Stimulated activated naive CD4-positive, alpha-beta T cell (primary cell): ENCODE results near the gene ADCY10.
"Not testable (repeated sequence)": the region's sequence is repeated elsewhere in the genome, so short reads cannot be mapped to it uniquely, and the experiment has no call there.

Experiments
- DNase-seq, 6 experiments: peaks; one replicate each; lab custom pipeline; 2025; lab: John Stamatoyannopoulos, UW

The ADCY10 gene

DNA sequence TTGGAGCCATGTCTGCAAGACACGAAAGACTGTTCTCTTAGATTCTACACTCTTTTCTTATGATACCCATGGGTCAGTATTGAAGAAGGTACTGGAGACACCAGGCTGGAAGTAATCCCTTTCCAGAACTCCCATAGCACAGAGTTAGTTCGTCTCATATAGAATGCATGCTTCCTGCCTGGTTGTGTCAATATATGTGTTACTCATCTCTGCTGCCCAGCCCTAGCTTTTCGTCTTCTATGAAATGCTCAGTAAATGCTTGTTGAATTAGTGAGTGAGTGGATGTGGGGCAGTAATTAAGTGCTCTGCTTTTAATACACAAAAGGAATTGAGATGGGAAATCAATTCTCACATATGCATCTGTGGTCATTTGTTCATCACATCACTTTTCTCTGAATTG lies 32.1 kb downstream of the ADCY10 start:
- no peak for DNase-seq

DNA sequence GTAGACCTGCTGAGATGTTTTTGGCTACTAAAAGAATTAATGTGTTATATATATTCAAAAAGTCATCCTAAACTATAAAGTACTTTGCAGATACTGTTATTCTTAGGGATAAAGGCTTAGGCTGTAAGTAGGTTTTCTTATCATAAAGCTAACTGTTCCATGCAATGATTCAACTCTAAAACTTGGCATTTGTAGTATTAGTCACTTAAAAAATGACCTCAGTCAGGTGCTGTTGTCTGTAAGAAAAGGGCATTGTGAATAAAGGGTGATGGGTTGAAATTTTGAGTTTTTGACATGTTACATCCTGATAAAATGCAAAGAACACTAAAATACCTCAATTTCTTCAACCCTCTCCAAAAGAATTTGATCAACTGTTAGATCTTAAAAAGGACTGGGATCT lies 32.9 kb downstream of the ADCY10 start:
- DNase-seq = no peak

DNA sequence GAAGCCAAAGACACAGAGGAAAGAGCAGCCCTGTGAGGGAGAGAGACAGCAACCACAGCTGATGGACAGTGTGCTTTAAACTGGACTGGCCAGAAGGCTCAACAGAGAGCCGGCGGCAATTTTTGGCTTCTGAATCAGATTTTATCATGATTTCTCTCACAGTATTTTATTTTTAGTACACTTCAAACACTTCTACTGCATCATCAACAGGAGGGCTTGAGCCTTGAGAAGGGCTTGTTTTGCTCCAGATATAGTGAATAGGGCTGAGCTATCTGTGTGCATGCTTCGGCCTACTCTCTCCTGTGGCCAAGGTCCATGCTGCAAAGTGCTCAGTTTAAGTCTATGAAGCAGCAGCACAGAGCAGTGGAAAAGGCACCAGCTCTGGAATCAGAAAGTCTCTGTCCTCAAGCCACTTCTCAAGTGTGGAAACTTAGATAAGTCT lies 33.3 kb downstream of the ADCY10 start:
- no peak for DNase-seq

DNA sequence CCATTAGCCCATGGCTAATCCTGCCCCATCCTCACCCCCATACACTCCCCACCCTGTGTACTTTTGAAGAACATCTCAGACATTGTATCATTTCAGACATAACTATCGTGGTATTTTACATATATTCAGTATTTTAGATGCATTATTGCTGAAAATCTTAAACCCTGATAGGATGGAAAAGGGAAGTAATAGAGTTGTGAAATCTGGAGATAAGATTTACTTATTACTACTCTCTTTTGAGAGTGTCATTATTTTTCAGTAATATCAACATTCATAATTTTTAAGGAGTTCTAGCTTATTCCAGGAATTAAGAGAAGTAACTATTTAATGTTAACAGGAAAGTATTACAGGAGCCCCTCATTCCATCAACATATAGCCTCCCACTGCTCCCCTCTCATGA lies 34.4 kb downstream of the ADCY10 start:
- DNase-seq = no peak

DNA sequence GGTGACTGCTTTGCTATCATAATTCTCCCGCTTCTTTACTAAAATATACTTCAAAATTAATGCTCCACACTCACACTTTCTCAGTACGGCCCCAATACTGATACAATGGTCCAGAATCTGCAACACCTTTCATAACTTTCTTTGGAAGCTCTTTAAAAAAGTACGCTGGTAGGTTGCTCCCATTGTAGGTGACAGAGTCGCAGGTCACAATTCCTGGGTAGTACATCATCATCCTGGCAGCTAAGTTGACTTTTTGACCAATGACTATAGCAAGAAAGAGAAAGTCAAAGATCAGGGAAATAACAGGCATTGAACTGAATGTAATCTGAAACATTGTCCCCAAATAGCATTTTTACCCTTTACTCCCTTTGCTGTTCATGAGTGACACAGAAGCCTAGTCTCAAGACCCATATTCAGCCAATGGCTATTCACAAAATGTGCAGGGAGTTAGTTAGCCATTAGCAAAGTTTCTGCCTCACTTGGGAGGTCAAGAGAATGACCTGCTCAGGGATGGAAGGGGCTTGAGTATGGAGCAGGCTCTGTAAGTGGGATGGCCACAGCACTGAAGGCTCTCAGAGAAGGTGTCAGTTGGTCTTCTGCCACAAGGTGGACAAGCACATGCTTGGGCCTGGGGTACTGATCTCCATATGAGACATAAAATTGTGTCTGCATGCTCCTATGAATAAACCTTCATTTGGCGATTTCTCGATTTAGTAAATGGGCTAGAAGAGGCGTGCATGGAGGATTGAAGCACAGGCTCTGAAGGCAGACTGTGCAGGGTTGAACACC lies 35.4 kb downstream of the ADCY10 start:
- DNase-seq = no peak

DNA sequence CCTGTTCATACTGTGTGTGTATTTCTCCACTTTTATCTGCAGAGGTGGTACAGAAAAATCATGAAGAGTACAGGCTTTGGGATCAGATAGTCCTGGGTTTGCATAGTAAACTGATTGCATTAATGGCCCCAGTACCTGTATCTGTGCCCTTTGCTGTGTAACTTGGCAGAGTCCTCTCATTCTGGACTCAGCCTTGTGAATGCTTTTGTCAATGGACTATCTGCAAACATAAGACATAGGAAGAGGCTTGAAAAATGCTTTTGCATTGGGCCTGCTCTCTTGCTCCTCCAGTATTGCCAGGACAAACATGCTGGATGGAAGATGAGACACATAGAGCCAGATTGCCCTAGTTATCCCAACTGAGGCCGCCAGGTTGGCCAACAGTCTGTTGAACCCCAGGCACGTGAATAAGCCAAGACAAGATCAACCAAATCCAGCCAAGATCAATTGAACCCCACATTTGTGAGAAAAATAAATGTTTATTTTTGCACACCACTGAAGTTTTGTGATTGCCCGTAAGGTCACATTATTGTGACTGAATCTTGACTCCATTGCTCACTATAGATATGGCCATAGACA lies 37.2 kb downstream of the ADCY10 start:
- no peak for DNase-seq

DNA sequence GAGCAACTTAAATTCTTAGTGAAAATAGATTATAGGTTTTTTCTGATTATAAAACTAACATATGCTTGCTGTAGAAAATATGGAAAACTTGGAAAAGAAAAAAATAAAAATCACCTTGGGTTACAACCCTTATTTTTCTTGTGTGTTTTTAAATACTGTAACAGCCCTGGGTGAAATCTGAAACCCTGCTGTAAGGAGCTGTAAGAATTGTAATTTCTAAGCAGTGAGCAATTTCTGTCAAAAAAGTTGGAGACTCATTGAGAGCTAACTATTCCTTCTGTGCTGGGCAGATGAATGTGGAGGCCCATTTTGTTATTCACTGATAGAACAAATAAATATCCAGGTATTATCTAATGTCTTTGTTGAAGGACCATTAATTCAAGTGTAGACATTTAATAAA lies 42.6 kb downstream of the ADCY10 start:
- no peak for DNase-seq

DNA sequence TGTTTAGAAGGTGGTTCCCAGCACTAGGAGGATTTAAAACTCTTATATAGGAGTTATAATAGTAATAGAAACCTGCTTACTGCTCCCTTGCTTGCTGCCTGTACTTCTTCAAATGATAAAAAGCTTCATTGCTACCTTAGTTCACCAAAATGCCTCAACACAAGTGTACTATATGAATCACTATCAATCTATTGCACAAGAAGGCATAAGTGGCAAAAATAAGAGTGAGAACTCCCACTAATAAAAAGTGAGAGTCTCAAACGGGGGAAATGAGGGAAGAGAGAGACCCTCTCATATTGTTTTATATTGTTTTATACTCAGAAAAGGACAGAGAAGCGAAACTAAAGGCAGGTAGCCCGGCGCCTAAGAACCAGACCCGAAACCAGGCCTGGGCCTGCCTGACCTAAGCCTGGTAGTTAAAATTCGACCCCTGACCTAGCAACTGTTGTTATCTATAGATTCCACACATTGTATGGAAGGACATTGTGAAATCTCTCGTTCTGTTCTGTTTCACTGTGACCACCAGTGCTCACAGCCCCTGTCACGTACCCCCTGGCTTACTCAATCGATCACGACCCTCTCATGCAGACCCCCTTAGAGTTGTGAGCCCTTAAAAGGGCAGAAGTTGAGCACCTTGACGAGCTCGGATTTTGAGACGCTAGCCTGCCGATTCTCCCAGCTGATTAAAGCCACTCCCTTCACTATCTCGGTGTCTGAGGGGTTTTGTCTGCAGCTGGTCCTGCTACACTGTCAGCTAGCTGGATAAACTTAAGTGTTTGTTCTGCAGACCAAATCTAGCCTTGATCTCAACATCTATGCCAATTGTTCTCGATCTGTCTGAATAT lies 44.6 kb downstream of the ADCY10 start:
- DNase-seq = not testable (repeated sequence)

DNA sequence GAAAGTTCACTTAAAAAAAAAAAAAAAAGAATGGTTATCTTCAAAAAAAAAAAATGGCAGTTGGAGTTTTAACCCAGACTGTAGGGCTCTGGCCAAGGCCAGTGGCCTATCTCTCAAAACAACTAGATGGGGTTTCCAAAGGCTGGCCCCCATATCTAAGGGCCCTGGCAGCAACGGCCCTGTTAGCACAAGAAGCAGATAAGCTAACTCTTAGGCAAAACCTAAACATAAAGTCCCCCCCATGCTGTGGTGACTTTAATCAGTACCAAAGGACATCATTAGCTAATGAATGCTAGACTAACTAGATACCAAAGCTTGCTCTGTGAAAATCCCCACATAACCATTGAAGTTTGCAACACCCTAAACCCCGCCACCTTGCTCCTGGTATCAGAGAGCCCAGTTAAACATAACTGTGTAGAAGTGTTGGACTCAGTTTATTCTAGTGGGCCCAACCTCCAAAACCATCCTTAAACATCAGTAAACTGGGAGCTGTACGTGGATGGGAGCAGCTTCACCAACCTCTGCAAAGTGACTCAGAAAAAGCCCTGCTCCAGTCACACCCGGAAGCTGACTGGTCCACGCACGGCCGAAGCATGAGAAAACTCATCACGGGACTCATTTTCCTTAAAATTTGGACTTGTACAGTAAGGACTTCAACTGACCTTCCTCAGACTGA lies 47.1 kb downstream of the ADCY10 start:
- not testable (repeated sequence) for DNase-seq

DNA sequence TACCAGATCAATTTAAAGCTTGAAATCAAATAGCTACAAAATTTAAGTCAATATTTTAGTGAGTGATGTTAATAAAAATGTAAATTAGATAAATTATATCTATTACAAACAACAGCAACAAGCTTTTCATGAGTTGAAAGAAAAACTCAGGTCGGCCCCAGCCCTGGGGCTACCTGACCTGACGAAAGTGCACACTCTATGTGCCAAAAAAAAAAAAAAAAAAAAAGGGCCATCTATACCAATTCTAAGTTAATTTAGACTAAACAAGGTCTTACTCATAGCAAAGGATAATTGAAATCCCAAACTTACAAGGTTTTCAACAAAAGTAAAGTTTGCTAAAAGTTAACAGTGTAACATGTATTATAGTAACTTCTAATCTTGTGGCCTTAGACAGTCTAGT lies 47.6 kb downstream of the ADCY10 start:
- DNase-seq = not testable (repeated sequence)

DNA sequence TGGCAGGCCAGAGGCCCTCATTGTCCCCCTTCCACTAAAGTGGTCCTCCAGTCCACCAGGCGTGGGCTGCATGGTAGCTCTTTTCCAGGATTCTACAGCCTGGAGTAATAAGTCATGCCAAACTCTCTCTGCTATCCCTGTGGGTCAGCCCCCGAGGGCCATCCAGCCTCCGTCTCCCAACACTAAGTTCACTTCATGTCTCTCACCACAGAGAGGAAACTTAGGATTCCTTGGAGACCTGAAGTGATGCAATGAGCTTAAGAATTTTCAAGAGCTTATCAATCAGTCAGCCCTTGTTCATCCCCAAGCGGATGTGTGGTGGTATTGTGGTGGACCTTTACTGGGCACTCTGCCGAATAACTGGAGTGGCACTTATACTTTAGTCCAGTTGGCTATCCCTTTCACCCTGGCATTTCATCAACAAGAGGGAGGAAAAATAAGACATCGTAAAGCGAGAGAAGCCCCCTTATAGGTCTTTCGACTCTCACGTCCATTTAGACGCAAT lies 48.1 kb downstream of the ADCY10 start:
- not testable (repeated sequence) for DNase-seq

DNA sequence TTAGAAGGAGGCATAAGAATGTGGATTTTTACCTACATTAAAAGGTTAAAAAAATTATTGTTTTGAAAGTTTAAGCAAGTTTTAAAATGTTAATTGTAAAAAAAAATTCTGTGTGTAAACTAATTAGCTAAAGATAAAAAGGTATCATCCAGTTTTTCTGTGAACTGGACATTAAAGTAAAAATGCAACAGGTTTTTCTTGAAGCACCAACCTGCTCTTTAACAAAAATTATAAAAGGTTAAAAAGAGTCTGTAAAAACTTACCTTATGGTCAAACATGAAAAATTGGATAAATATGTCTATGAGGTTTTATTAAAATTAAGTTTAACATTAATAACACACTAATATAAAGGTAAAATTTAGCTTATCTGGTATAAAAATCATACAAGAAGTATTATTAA lies 48.7 kb downstream of the ADCY10 start:
- not testable (repeated sequence) for DNase-seq

DNA sequence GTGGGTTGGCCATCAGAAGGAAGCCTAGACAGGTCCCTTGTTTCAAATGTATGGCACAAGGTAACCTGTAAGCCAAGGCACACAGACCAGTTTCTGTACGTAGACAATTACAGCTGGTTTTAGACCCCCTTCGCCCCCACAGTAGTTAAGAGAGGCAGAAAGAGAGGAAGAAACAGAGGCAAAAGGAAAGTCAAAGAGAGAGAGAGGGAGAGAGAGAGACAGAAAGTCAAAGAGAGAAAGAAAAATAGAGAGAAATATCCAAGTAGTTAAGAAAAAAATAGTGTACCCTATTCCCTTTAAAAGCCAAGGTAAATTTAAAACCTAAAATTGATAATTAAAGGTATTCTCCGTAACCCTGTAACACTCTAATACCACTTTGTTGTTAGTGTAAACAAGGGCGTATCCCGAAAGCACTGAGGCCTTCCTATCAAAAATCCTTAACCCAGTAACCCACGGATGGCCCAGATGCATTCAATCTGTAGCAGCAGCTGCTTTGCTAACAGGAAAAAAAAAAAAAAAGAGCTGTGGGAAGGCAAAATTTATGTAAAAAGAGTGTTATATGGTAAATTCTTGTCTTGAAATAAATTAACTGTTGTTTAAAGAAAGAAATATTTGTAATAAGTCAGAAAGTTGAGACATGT lies 49.4 kb downstream of the ADCY10 start:
- no peak for DNase-seq

DNA sequence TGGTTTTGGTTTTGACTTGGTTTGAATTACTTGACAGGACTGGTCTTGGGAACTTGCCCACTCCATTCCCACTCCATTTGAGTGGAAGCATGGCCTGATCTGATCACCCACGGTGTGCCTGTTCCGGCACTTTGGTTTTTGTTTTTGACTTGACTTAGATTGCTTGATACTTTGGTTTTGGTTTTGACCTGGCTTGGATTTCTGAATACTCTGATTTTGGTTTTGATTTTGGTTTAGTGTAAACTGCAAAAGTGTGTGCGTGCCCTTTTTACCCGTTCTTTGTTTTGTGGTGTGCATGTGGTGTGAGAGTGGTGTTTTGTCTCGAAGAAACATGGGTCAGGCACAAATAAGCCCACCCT lies 50.0 kb downstream of the ADCY10 start:
- no peak for DNase-seq

DNA sequence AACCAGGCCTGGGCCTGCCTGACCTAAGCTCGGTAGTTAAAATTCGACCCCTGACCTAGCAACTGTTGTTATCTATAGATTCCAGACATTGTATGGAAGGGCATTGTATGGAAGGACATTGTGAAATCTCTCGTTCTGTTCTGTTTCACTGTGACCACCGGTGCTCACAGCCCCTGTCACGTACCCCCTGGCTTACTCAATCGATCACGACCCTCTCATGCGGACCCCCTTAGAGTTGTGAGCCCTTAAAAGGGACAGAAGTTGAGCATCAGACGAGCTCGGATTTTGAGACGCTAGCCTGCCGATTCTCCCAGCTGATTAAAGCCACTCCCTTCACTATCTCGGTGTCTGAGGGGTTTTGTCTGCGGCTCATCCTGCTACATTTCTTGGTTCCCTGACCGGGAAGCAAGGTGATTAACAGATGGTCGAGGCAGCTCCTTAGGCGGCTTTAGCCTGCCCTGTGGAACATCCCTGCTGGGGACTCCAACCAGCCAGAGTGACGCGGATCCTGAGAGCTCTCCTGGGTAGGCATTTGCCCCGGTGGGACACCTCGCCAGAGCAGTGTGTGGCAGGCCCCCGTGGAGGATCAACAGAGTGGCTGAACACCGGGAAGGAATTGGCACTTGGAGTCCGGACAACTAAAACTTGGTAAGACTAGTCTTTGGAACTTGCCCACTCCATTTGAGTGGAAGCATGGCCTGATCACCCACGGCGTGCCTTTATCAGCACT lies 50.6 kb downstream of the ADCY10 start:
- DNase-seq = not testable (repeated sequence)

DNA sequence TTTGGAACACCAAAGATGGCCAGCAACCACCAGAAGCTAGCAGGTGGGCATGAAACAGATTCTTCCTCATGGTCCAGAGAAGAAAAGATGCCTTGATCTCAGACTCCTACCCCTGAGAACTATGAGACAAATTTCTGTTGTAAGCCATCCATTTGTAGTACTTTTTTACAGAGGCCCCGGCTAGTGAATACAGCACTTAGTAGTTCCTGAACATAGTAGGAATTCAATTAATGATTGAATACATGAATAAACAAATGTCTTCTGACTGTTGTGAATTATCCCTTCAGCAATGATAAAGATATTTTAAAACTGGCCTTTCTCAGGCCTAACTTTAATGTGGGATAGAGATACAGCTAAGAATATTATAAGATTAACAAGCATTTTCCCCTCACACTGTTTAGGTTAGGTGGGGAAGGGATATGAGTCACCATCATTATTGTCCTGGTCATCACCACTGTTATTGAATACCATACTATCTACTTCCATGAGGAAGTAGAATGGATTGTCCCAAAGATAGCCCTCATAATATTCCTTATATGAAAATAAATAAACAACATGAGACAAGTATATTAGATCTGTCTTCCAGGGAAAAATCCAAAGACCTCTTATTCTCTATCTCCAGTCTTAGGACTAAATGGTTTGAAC lies 51.4 kb downstream of the ADCY10 start:
- no peak for DNase-seq

DNA sequence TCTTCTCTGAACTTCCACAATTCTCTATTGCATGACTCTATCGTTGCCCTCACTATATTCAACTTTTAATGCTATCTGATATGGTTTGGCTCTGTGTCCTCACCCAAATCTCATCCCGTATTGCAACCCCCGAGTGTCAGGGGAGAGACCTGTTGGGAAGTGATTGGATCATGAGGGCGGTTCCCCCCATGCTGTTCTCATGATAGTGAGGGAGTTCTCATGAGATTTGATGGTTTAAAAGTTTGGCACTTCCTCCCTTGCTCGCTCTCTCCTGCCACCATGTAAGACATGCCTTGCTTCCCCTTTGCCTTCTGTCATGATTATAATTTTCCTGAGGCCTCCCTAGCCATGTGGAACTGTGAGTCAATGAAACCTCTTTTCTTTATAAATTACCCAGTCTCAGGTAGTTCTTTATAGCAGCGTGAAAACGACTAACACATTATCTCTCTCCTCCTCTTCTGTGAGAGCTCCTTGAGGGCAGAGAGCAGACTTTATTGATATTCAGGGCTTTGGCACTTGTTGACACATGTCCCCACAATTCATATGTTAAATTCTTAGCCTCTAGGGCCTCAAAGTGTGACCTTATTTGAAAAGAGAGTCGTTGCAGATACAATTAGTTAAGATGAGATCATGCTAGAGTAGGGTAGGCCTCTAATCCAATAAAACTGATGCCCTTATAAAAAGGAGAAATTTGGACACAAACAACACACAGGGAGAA lies 52.1 kb downstream of the ADCY10 start:
- DNase-seq = no peak

DNA sequence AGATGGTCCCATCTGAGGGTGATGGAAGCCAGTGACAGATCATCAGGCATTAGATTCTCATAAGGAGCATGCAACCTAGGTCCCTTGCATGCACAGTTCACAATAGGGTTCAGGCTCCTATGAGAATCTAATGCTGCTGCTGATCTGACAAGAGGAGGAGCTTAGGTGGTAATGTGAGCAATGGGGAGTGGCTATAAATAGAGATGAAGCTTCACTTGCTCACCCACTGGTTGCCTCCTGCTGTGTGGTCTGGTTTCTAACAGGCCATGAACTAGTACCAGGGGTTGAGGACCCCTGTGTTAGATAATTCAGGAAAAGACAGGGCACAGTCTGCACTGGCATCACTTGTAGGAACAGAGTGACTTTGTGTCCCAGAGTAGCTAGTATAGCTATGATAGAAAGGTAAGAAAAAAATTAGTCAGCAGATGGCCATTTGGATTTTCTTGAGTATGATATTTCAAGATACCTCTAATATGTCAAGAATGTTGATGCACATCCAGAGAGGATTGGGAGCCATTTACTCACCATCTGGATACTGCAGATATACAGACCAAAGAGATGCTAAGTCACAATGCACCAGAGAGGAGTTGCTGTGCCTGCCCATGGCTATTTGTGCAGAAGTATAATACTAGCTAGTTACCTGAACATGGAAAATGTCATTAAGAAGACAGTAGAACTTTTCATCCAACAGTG lies 53.6 kb downstream of the ADCY10 start:
- no peak for DNase-seq
